ENCODE results near the gene KIF23. TPM values are rescaled to one million over a fixed set of nuclear protein-coding genes. Genes with fewer than 3 reads are reported as not detected.

Gene KIF23
- total RNA-seq, 2 experiments from 2014 or later, result 54.0 to 61.6 TPM

DNA sequence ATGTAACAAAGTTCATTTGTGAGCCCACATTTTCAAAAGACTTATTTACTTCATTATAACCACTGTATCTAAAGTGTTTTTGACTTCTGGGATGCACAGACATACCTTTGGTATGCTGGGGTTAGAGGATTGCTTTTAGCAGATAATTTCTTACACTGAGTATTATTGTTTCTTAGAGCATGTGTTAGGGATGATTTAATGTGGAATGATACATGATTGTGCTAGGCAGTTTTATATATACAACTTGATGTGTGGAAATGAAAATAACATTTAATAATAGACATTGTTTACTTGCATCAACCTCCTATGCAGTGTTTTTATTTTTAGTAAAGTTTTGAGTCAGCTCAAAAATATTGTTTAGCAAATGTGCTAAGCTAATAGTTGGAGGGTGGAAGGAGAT is 3.4 kb downstream of the KIF23 start:
- no peak overlapping the region for H2AFZ ChIP-seq (ENCODE audit: low read length)

DNA sequence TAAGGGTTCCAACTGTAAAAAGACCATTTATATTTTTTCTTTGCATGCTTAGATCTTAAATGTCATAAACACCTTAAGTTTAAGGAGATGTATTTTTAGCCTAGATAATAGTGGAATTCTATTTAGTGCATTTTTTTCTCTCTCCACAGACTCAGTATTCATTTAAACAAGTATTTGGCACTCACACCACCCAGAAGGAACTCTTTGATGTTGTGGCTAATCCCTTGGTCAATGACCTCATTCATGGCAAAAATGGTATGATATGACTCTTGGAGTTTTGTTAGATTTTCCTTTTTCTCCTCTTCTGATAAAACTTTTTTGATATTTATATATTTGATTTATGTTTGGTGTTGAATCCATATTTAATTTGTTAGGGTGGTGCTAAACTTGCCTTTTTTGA is 7.3 kb downstream of the KIF23 start:
- Histone ChIP-seq H2AFZ (ENCODE audit: low read length) (no peak overlapping the region), H4K20me1 (ENCODE audit: insufficient read depth, low read length) (0 out of 2 replicates have a peak, but pooled peaks cover 8% of the 10 kb centered on the region), H3K36me3 (ENCODE audit: insufficient read depth, low read length) (peaks cover 94% of the 10 kb centered on the region), H3K4me3 (ENCODE audit: low read depth, low read length, poor library complexity, severe bottlenecking) (no peak overlapping the region), H3K79me2 (ENCODE audit: insufficient read depth, low read depth, low read length) (peaks cover 20% of the 10 kb centered on the region; the same call in 1 of the 2 replicates), H3K4me2 (ENCODE audit: low read length) (no peak overlapping the region), H3K9me2 (ENCODE audit: insufficient read depth, low read length) (no peaks in the 10 kb centered on the region), H3K27ac (ENCODE audit: low read depth, low read length, poor library complexity, severe bottlenecking) (no peak overlapping the region), H3K9me3 (ENCODE audit: low read length) (no peaks in the 10 kb centered on the region), H3K4me1 (ENCODE audit: insufficient read depth, low read length, poor library complexity, severe bottlenecking) (peaks cover under 1% of the 10 kb centered on the region)
- no TSS peak for BruUV-seq (replicated peaks)
- DNase-seq (ENCODE audit: low spot score), result no peak
- TF ChIP-seq, protein P1, sequence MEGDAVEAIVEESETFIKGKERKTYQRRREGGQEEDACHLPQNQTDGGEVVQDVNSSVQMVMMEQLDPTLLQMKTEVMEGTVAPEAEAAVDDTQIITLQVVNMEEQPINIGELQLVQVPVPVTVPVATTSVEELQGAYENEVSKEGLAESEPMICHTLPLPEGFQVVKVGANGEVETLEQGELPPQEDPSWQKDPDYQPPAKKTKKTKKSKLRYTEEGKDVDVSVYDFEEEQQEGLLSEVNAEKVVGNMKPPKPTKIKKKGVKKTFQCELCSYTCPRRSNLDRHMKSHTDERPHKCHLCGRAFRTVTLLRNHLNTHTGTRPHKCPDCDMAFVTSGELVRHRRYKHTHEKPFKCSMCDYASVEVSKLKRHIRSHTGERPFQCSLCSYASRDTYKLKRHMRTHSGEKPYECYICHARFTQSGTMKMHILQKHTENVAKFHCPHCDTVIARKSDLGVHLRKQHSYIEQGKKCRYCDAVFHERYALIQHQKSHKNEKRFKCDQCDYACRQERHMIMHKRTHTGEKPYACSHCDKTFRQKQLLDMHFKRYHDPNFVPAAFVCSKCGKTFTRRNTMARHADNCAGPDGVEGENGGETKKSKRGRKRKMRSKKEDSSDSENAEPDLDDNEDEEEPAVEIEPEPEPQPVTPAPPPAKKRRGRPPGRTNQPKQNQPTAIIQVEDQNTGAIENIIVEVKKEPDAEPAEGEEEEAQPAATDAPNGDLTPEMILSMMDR (conservative IDR thresholded peaks at IDR 0.05; ENCODE audit: low read length), result no peak
- TF ChIP-seq EZH2phosphoT487 (IDR thresholded peaks at IDR 0.05; ENCODE audit: borderline replicate concordance, low read depth, low read length), result no peak
- intact Hi-C loops (cut with micrococcal nuclease; ENCODE audit: unreplicated experiment), result no loop called here
- POLR2A ChIA-PET, result no interaction called here
- CTCF ChIA-PET (ENCODE audit: unreplicated experiment), result no interaction called here

More for the DNA sequence above, 3.4 kb downstream of the KIF23 start:
- no peak for DNase-seq (ENCODE audit: low spot score)
- Histone ChIP-seq H3K79me2 (ENCODE audit: insufficient read depth, low read depth, low read length) (peaks cover 39% of the 10 kb centered on the region), H3K9me3 (ENCODE audit: low read length) (no peaks in the 10 kb centered on the region), H3K4me1 (ENCODE audit: insufficient read depth, low read length, poor library complexity, severe bottlenecking) (peaks cover 12% of the 10 kb centered on the region), H3K9me2 (ENCODE audit: insufficient read depth, low read length) (no peaks in the 10 kb centered on the region), H3K4me3 (ENCODE audit: low read depth, low read length, poor library complexity, severe bottlenecking) (no peak overlapping the region), H4K20me1 (ENCODE audit: insufficient read depth, low read length) (peaks cover 21% of the 10 kb centered on the region; the same call in 1 of the 2 replicates), H3K4me2 (ENCODE audit: low read length) (no peak overlapping the region), H3K36me3 (ENCODE audit: insufficient read depth, low read length) (peaks cover 63% of the 10 kb centered on the region), H3K27ac (ENCODE audit: low read depth, low read length, poor library complexity, severe bottlenecking) (no peak overlapping the region)
- ChIA-PET CTCF (ENCODE audit: unreplicated experiment) (no interaction called here), POLR2A (interaction anchor here (1.1 to 8.6 kb wide), 3 partner anchors 35 to 45 kb away, joined by 4 to 39 read pairs (median 4); partner anchors contain the start of gene RPLP1)
- intact Hi-C loops (cut with micrococcal nuclease; ENCODE audit: unreplicated experiment), result no loop called here
- BruUV-seq (replicated peaks), result no TSS peak
- TF ChIP-seq EZH2phosphoT487 (IDR thresholded peaks at IDR 0.05; ENCODE audit: borderline replicate concordance, low read depth, low read length), result no peak
- TF ChIP-seq, protein P1 (conservative IDR thresholded peaks at IDR 0.05; ENCODE audit: low read length), result no peak

DNA sequence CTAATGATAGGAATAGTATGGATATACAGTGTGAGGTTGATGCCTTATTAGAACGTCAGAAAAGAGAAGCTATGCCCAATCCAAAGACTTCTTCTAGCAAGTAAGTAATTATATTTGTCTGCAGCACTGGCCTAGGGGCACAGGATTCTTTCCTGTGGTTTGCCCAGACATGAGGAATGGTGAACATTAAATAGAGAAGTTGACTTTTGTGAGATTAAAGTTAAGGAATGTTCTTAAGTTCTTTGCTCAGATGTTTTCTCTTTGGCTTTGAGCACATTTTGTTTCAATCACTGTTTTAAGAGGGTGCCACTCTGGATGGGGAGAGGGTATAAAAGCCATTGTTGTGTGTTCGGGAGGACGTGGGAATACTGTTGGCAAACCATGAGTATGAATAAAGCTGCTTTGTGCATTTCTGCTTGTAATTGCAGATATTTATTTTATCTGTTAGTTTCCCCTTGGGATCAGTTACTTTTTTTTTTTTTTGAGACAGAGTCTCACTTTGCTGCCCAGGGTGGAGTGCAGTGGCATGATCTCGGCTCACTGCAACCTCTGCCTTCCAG is 8.3 kb downstream of the KIF23 start:
- no peaks in the 10 kb centered on the region for H3K9me3 ChIP-seq (ENCODE audit: low read length)
- H3K4me2 ChIP-seq (ENCODE audit: low read length), result no peak overlapping the region
- DNase-seq (ENCODE audit: low spot score), result no peak
- ChIA-PET POLR2A (interaction anchor here (0.8 to 1.7 kb wide), 2 partner anchors 30 to 403 kb away, joined by 3 to 7 read pairs; no protein-coding TSS in a partner anchor), CTCF (ENCODE audit: unreplicated experiment) (no interaction called here)
- 0 out of 2 replicates have a peak, but pooled peaks cover 5% of the 10 kb centered on the region for H4K20me1 ChIP-seq (ENCODE audit: insufficient read depth, low read length)
- TF ChIP-seq, protein P1 (conservative IDR thresholded peaks at IDR 0.05; ENCODE audit: low read length), result no peak
- TF ChIP-seq EZH2phosphoT487 (IDR thresholded peaks at IDR 0.05; ENCODE audit: borderline replicate concordance, low read depth, low read length), result no peak
- BruUV-seq (replicated peaks), result no TSS peak
- H3K9me2 ChIP-seq (ENCODE audit: insufficient read depth, low read length), result no peaks in the 10 kb centered on the region
- H3K4me1 ChIP-seq (ENCODE audit: insufficient read depth, low read length, poor library complexity, severe bottlenecking), result no peaks in the 10 kb centered on the region
- intact Hi-C loops (cut with micrococcal nuclease; ENCODE audit: unreplicated experiment), result no loop called here
- no peak overlapping the region for H2AFZ ChIP-seq (ENCODE audit: low read length)
- no peak overlapping the region for H3K27ac ChIP-seq (ENCODE audit: low read depth, low read length, poor library complexity, severe bottlenecking)
- H3K36me3 ChIP-seq (ENCODE audit: insufficient read depth, low read length), result peaks cover 99% of the 10 kb centered on the region
- H3K4me3 ChIP-seq (ENCODE audit: low read depth, low read length, poor library complexity, severe bottlenecking), result no peak overlapping the region
- peaks cover 10% of the 10 kb centered on the region; the same call in 1 of the 2 replicates for H3K79me2 ChIP-seq (ENCODE audit: insufficient read depth, low read depth, low read length)
